HG03196 (cell line): ENCODE data around the gene IQSEC1.

ENCODE experiments used
- ATAC-seq: cut with Tn5 transposase; IDR thresholded peaks from one replicate; pipeline ENCODE4 v1.9.1; 2021; ENCODE audit not compliant: unreplicated experiment

IQSEC1 gene

DNA sequence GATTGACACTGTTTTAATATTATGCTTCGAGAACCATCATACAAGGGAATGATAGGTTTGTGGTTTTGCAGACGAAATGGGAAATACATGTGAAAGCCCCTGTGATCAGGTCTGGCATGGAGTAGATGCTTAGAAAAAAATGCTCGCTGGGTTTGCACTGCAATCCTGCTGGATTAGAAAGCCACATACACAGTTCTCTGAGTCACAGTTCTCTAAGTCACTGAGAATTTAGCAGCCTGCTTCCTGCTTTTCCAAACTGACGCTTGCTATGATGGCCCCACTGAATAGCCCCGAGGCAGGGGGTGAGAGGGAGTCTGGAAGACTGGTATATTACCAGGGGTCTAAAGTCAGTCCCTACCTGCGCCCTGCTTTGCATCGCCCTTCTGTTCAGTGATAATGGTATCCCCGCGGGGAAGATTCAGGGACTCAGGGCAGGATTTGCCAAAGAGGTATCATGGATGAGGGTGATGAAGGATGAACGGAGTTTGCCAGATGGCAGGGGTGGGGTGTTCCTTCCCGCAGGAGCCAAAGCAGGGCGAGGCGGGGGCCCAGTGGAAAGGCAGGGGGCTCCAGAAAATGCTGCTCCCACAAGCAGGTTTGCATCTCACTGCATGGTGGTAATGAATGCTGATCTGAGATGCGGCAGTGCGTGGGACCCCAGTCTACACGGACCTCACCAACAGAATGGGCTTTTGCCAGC lies 82.3 kb downstream of the IQSEC1 start:
- ATAC-seq: no peak

GRCh38 chr3:12990306-12990705 lies 82.9 kb downstream of the IQSEC1 start:
- ATAC-seq: no peak

DNA sequence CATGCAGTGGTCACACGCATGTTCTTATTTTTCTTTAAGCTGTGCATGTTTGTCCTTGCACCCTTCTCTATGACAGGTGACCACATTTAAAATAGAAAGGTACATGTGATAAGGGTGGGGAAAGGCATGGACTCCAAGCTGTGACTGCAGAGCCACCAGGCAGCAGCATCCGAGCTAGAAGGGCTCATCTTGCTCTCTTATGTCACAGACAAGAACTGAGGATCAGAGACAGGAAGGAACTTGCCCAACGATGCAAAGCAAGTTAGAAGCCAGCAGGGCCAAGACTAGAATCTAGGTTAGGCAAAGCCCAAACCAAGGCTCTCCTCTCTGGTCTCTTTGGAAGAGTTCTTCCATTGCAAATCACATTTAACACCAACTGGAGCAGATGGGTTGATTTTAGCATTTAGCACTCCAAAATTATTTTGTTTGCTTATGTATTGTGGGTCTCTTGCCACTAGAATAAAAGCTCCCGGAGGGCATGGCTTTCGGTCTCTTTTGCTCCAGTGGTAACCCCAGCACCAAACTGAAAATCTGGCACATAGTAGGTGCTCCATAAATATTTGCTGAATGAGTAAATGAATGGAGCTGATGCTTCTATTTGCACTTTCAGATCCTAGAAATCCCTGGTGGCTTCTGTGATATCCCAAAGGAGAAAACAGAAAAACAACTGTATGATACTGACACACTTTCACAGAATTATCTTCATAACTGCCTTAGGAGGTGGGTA lies 84.3 kb downstream of the IQSEC1 start:
- no peak for ATAC-seq

GRCh38 chr3:12987602-12988001 lies 85.6 kb downstream of the IQSEC1 start:
- no peak for ATAC-seq

DNA sequence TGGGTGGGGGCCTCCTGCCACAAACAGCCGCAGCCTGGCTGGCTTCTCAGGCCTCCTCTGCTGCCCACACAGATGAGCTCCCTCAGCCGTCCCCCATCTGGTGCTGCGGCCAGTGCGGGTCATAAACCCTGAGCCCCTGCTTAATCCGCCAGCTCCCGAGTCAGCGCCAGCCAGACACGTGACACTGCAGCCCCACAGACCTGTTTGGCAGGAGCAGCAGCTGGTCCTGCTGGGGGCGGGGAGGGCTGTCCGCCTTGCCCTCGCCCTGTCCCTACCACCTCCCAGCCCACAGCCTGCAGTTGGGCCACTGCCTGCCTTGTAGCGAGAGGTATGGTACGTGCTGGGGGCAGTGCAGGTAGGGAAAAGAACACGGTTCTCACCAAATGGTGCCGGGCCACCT lies 86.2 kb downstream of the IQSEC1 start:
- no peak for ATAC-seq

GRCh38 chr3:12986521-12986920 lies 86.7 kb downstream of the IQSEC1 start:
- ATAC-seq: no peak

GRCh38 chr3:12986031-12986430 lies 87.2 kb downstream of the IQSEC1 start:
- ATAC-seq: no peak

- no peak for ATAC-seq
Observed at GRCh38 chr3:12985148-12985547, 88.1 kb downstream of the IQSEC1 start.

DNA sequence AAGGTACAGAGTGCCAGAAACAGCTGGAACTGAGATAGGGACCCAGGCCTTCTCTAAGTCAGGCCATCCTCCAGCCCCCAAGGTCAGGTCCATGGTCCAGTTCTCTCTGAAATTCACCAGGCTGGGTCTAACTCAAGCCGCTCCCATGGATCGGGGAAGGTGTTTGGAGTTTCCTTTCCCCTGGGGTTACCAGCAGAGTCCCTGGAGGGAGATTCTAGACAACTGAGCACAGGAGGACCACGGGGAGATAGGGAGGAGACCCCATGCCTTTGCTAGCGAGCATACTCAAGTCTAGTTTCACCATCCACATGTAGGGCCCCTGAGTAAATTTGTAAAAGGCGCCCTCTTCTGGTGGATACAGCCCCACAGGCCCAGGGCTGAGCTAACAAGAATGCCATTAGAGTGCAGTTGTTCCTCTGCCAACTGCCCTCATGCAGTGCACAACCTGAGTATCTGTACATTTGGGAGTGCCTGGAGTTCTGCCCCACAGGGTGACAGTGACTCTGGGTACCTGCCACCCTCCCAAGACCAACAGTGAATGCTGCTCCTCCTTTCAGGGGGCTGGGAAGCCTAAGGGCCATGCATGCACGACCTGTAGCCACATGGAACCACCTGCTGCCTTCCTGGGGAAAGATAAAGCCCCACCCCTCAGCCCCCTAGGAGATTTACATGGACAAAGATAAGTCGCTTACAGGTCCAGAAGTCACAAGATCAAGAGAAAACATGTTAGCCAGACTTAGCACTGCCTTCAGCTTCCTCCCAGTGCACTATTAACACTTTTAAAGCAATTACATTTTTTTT lies 89.0 kb downstream of the IQSEC1 start:
- no peak for ATAC-seq

DNA sequence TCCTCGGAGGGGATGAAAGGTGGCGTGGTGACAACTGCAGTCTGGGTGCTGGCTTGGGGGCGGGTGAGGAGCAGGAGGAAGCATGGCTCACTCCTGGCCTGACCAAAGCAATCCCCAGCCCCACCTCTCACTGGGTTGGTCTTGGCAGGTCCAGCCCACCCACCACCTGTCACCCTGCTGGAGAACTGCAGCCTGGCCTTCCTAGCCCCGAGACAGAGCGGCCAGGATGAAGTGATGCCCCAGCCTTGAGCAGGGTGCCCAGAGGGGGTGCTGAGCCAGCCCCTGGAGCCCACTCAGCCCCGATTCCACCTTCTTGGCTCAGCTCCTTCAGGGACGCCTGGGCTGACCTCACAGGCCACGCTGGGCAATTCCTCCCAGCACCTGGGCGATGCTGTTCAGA lies 89.9 kb downstream of the IQSEC1 start:
- ATAC-seq: peak; percentile 2

DNA sequence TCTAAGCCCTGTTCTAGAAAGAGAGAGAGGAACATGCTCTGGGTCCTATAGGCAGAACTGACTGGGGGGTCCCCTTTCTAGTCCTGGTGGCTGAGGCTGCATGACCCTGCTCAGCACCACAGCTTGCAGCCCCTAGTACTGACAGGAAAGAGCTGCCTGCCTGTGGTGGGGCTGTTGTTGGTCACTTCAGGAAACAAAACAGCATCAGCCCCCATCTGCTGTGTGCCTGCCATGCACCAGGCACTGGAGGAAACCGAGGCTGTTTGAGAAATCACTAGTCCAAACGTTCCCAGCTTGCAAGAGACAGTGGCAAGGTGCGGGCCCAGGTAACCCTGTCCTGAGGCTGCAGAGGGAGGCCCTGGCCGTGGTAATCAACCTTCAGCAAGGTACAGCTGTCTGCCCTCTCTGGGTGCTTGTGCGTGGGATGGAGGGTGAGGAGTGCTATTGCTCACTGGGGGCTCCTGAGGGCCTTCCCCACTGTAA lies 90.6 kb downstream of the IQSEC1 start:
- ATAC-seq: peak; percentile 56

DNA sequence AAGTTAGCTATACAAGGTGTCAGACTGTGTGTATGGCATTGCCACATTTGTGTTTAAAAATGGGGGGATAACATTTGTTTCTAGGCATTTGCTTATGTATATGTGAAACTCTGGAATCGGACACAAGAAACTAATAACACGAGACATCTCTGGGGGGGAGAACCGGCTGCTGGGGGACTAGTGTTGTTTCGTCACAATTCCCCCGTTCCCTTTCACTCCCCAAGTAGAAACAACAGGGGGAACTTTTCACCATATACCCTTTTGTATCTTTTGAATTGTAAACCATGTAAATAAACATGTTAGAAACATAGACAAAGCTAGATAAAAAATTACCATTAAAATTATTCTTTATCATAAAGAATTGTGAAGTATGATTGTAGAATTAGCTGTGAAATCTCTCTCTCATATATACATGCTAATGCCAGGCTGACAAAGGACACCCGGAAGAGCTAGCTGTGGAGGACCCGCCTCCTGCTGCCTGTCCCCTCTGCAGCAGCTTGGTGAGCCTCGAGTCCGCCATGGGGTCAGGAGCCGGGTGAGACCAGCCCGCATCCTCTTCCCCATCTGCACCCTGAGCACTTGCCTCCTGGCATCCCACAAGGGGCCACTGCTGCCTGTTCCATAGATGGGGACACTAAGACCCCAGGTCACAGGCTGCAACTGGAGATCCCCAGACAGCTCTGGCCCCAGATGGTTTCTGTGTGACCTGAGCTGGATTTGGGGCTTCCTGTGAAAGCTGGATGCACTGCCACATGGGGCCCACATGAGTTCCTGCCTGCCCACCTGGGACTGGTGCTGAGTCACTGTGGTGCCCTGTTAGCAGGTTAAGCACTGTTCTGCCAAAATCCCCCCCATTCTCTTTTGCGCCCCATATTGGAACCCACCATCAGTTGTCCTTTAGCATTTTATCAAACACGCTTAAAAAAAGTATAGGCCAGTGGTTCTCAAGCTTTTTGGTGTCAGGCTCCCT lies 91.6 kb downstream of the IQSEC1 start:
- ATAC-seq: no peak

GRCh38 chr3:12980596-12981290 lies 92.5 kb downstream of the IQSEC1 start:
- ATAC-seq: no peak

DNA sequence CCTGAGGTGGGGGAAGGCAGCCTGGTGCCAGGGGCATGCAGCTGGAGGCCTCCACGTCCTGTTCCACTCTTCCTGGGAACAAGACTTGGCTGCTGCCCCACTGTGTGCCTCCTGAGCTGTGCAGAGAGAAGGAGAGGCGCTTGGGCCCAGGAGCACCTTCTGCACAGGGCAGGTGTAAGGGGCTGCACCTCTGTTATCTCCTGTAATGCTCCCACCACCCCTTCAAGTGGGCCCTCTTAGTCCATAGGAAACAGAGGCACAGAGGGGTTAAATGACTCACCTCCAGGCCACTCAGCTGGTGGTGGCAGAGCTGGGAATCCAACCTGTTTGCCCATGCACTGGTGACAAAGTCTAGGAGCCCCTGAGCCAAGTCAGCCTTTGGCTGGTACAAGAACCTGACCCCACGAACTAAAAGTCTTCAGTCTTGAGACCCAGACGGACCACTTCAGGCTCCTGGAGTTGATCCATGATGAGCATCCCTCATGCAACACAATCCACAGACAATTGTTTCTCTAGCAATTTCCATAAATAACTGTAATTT lies 93.2 kb downstream of the IQSEC1 start:
- ATAC-seq: no peak

DNA sequence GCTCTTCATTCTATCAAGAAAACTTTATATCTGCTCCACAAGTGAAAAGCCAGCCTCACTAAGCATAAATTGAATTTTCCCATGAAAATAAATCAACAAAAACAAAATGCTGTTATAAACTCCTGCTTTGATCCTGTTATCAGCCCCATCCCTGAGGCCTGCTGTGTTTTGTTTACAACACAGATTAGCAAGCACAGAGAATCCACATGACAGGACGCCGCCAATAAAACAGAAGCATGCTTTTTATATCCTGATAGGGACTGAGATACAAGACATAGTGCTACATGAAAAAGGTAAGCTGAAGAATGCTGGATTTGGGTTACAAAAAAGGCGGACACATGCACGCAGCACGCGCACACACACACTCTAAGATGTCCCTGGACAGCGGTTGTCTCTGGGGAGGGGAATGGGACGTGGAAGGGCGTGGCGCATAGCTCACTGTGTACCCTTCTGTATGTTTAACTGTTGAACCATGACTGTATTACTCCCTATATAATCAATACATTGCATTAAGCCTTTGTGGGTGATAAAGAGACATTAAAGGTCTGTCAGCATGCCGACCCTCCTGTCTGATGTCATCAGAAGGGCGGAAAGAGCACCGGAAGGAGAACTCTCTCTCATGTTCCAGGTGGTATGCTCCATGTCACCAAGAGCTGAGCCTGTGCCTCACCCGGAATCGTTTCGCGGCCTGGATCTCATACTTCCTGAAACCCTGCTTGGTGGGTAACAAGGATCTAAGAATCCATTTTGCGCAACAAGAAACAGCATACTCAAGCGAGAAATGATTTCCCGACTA lies 93.9 kb downstream of the IQSEC1 start:
- no peak for ATAC-seq

GRCh38 chr3:12978682-12979081 lies 94.5 kb downstream of the IQSEC1 start:
- no peak for ATAC-seq

DNA sequence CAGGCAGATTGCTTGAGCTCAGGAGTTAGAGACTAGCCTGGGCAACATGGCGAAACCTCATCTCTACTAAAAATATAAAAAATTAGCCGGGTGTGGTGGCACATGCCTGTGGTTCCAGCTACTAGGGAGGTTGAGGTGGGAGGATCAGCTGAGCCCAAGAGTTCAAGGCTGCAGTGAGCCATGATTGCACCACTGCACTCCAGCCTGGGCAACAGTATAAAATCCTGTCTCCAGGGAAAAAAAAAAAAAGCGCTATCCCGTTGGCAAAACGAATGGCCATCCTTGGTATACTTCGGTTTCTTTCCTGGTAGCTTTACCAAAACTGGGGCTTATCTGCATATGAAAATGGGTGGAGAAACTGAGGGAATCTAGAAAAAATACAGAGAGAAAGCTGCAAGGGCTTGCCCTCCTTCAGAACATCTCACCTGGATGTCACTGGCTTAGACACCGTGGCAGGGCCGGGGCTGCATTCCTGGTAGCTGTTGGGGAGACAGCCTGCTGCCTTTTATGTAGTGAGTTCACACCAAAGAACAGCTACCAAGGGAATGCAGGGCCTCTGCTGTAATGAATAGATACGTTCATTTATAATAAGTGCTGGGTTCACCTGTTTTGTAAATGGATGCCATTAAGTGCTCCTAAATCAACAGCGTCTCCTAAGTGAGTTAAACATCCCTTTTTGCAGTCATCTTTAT lies 96.0 kb downstream of the IQSEC1 start:
- ATAC-seq: no peak
